ENCODE data around the gene EGFR.

EGFR gene

DNA sequence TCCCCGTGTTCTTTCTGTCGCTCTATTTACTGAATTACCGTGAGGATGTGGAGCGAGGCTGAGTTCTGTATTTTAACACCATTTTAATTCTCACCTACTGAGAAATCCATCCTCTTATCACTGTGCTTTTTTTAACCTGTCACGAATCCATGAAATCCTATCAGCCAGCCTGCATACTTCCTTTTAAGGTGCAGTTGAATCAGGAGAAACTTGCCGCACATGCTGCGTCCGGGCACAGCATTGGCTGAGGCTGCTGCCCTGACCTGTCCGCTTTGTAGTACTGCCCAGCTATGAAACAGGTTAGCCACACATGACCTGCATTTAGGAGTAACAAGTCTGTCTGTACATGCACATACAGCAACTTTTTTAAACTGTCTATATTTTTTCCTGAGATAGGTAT, 82.5 kb downstream of the EGFR start:
- DNase-seq (ENCODE audit: low spot score), result no peak

DNA sequence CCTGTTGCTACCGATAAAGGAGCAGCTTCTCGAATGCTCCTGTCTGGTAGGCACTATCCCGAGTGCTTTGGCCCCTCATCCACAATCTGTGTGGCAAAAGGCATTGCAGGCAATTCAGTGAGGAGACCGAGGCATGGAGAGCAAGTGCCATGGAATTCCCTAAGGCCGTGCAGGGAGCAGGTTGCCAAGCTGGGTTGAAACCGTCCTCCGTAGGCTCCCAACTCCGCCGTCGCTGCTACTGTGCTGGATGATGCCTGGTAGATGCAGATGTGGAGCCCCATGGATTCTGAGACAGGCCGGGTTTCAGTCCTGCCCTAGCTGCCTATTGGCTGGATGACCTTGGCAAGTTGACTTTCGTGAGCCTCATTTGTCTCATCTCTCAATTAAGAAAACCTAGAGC, 85.3 kb downstream of the EGFR start:
- DNase-seq (ENCODE audit: low spot score), result no peak

DNA sequence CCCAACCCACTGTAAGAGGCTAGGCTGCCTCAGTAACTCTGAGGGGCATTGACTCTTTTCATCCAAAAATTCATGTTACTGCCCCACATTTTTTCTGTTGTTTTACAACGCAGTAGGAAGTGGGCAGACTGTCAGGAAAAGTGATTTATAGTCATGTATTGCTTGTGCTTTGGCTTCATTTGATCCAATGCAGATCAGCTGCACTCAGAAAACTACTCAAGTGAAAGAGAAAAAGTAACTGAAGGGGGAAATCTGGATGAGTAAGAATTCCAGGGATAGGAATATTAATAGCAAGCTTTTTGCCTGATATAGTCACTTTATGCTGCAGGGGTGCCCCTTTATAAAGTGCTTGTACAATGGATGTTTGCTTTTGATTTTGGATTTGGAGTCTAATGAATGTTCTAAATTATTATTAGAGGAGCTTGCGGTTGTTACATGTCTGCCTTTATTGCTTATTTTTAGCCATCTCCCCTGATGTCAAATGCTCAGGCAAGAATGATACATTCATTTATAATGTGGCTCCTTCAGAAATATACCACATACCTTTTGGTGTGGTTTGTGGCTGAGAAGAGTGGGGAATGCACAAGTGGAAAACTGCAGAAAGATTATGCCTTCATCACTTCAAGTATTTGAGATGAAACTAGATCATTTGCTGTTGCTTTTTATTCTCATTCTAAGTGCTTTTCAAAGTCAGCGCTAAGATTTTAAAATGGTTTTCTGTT, 86.1 kb downstream of the EGFR start:
- no peak for DNase-seq (ENCODE audit: low spot score)

DNA sequence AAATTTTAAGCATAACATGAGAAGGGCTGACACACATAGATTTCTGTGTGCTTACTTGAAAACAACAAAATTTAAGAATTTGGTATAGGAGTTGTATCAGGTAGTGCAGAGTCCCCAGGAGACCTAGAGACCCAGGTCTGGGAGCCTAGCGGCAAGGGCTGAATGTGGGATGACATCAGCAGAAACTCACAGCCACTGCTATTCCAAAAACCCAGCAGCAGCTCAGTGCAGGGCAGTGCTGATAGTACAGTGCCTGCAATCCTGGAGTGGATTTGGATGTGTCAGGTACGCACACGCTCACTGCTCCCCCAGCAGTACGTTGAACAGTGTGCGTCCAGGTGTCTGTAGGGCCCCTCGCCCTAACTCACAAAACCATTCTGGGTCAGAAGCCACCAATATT, 87.1 kb downstream of the EGFR start:
- DNase-seq (ENCODE audit: low spot score), result no peak

DNA sequence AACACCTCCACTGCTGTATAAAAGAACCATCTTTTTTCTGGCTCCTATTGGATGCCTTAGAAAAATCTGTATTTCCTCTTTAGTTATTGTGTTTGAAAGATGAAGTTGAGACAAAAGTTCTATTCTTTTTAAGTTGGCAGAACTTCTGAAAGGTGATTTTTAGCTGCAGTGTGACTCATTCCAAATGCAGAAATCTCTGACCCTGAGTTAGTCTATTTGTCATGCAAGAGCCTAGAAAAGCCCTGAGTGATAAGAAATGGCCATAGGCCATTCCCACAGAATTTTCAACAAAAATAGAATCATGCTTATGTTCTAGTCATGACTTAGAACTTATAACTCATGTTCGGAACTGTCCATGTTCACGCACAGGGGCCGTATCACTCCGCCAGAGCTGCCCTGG, 89.1 kb downstream of the EGFR start:
- DNase-seq (ENCODE audit: low spot score), result no peak

DNA sequence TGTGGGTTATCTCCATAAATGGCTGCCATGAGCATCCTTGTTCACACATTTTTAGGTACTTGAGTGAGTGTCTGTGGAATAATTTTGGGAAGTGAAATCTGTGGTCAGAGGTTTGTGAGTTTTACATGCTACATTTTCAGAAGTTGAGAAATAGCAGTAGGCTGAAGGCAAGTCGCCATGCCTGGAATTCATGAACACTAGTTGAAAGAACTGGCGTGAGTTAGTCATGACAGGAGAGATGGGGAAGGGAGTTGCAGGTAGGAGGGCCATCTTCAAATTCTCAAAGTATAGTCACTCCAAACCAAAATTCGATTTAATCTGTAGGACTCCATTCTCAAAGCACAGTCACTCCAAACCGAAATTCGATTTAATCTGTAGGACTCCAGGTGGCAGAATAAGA, 89.6 kb downstream of the EGFR start:
- no peak for DNase-seq (ENCODE audit: low spot score)

DNA sequence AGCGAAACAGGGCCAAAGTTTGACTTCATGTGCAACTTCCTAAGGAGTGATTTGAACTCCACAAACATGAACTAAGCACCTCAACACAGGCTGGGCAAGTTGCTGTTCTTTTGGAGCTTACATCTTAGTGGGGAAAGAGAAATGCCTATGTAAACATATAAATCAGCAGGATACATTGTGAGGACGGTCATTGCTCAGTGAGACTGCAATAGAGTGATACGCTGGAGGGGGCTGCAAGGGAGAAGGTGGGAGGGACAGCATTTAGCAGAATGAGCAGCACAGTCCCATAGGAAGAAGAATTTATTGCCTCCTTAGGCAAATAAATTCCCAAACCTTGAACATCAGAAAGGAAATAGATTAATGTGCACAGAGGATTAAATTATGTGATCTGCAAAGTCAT, 90.0 kb downstream of the EGFR start:
- DNase-seq (ENCODE audit: low spot score), result no peak

DNA sequence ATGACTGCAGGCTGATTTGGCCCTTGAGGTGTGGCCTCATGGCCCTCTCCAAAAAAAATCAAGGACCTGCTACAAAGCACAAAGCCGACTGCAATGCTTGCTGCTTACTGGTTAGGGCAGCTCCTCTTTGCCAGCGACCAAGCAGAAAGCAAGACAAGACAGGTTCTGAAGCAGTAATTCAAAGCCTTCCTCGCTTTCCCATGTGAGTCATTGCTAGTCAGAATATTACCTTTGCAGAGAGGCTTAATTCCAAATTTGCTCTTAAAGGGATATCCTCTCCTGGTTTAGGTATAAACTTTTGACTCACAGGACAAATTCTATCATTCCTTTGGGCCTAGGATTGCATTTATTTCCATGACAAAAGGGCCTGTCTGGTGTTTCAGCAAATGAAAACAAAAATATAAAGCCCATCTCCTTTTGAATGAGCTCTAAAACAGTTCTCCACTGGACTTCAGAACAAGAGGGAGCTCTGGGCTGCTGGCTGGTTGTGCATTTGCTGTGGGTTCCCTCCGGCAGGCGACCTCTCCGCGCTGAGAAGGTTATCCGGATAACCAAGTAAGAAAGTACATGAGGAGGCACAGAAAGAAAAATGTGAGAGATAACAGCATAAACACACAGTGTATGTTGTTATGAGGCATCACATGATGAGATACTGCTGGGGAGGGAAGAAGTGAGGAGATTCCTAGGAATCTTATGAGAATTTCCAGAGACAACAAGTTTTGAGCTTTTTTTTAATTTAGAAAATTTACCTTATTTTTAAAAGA, 90.8 kb downstream of the EGFR start:
- no peak for DNase-seq (ENCODE audit: low spot score)

DNA sequence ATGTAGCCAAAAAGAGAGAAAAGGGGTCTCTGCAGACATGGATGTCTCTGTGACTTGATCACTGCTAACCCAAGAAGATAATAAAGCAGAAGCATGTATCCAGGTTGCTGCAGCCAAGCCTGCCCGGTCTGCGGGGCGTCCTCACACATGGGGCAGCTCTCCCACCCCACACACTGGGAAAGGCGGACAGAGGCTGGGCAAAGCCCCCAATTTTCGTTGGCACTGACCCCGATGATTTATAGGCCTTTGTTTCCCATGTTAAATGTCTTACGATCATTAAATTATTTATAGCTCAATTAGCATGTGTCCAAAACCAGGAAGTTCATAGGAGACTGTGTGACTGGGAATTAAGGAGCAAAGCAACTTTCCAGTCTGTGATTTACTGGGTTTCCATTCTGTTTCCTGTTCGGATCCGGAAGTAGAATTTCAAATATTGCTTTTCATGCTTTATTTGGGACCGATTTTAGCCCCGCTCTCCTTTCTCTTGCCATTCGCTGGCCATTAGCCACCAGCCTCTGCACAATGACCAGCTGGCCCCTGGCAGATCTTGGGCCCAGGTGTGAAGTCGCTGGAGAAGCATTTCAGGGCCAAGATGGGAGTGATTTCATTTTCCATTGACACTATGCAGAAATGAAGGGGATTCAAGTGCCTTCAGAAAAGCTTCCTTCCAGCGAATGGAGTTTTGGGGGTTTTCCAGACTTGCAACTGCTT, 91.6 kb downstream of the EGFR start:
- no peak for DNase-seq (ENCODE audit: low spot score)

DNA sequence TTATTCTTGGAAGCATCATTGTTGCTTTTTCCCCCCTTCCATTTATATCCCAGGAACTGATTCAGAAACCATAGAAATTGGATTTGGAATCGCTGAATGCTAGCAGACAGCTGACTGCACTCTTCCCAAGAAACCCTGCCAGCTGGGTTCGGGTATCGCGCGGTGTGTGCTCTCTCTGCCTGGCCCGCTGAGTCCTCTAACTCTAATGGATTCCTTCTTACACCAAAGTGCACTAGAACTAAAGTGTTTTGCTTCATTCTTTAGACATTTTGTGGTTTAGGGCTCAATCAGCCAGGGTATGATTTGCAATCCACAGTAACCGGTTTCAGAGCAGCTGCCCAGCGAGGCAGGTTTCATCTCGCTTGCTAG, 92.2 kb downstream of the EGFR start:
- DNase-seq (ENCODE audit: low spot score), result no peak

DNA sequence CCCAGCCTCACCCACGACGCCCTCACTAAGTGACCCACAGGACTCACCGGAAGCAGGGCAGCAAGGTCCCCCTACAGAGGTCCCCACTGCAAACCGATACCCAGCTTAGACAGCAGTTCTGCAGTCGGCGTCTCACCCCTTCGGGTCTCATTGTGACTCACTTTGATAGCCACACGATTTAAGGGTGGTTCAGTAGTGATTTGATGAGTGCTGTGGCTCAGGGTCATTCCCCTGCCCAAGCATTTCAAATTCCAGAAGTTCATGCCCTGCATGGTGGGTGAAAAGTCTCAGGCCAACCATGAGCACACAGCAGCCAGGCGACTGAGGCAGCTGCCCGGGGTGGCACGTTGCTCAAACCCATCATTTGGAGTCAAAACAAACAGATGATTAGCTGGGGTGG, 93.2 kb downstream of the EGFR start:
- DNase-seq (ENCODE audit: low spot score), result no peak

DNA sequence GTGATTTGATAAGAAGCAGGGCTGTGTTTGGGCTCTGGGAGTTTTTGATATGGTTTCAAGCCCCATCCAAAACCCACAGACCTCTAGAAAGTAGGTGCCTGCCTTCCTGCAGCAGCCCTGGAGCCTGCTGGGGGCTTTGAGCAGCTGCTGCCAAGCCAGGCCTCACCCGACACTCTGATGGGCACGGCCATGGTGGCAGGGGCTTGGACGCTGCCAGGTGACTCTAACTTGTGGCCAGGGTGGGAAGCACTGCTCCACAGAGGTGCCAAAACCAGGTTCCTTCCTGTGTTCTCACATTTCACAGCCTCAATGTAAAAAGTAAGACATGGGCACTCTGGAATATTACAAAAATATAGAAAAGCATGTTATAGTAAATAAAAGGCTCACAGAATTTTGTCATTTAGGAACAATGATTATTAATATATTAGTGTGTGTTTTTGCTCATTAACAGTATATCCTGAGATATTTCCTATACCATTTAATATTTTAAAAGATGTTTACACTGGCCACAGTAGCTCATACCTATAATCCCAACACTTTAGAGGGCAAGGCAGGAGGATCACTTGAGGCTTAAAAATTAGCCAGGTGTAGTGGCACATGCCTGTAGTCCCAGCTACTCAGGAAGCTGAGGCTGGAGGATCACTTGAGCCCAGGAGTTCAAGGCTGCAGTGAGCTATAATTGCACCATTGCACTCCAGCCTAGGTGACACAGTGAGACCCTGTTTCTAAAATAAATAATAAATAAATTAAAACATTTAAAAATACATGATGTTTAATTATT, 95.1 kb downstream of the EGFR start:
- no peak for DNase-seq (ENCODE audit: low spot score)

DNA sequence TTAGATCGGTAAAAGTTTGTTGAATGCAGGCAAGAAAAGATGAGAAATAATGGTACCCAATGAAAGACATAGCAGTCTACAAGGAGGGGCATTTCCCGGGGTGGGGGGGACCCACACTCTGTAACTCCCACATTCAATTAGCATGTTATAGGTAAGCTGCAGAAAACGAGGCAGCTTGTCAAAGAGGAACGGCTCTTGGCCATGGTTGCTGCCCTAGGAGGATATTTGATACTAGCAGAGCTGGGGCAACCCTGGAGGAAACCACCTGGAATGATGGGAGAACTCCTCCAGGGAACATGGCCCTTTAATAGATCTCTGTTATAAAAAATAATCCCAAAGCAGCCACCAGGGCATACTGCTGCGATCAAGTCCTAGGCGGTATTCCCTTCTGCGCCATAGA, 98.5 kb downstream of the EGFR start:
- DNase-seq (ENCODE audit: low spot score), result no peak

DNA sequence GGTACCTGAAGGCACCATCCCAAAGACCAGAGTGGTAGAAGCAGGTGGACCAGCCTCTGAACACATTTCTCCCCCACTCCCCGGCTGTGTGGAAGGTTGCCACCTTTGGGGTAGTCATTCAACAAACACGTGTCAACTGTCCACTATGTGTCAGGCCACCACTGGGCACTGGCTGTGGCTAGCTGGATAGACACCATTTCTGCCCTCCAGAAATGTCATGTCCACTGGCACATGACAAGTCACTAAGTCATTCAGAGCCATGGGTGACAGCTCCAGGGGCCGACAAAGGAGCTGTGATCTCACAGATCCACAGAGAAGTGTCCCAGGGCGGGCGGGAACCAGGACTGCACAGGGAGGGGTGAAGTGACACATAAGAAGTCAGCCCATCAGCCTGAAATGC, 99.6 kb downstream of the EGFR start:
- no peak for DNase-seq (ENCODE audit: low spot score)

DNA sequence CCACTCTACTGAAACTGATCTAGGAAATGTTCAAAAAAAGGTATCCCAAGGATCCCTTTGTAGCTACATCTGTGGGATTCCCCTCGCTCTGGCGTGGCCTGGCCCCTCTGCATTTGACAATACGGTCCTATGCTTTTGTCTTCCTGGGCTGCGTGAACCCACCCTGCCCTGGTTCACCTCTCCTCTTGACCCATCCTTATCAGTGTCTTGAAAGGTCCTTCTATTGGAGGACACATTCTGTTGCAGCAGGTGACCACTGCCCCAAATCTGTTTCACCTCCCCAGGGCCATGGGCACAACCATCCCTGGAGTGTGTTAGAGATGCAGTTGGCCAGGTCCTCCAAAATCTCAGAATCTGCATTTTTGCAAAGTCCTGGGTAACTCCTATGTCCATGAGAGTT, 100.8 kb downstream of the EGFR start:
- DNase-seq (ENCODE audit: low spot score), result no peak

DNA sequence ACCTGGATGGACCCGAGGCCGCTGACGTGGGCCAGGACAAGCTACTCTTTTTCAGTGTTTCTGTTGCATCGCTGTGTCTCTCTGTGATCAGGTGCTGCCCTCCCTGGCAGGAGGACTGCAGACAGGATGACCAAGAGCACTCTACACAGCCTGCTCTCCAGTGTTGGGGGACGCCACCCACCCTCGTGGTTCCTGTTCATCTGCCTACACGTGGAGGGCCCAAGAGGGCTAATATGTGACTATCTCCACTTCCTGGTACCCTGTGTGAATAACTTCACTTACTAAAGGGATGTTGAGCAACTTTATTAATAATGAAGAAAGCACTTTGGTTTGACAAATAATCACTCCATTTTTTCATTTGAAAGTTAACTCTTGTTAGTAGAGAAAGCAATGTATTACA, 101.3 kb downstream of the EGFR start:
- no peak for DNase-seq (ENCODE audit: low spot score)

DNA sequence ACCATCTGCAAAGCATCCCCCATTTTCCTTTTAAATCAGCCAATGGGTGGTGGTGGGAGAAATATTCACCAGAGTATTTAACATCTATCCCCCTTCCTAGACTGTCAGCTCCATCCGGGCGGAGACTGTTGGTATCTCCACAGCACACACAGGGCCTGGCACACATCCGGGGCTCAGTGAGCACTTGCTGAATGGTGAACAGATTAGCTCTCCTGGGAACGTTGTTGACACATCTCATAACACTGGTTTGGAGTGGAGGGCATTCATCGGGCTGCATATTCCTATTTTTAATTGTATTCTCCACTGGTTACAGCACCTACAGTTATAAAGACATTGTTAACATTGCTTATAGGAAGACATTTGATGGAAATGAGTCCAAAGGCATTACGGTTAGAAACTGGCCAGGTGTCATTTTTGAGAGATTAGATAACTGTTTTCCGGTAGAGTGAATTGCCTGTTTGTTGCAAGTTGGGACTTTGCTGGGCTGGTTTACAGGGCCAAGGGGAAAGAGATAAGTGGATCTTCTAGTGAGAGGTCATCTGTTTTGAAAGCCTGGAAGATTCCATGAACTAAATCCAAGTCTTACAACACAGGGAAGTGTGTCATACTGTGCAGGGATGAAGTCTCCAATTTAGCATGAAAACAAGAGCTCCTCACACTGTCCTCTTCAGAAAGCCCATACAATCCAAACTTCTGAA, 101.8 kb downstream of the EGFR start:
- no peak for DNase-seq (ENCODE audit: low spot score)

DNA sequence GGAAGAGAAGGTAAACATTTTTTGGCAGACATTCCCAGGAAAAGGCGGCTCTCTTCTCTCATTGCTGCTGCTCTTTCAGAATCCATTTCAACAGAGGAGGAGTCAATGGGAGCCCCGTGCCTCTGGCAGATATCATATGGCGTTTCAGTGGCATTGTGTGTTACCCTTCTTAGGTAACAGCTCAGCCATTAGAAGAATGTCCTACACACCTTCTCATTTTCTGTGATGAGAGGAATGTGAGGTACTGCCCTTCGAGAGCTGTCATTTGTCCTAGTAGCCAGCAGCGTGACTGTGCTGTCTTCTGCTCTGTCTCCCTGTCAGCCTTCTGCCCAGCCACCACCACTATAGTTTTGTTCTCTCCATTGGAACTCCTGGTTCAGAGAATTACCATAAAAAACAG, 102.4 kb downstream of the EGFR start:
- no peak for DNase-seq (ENCODE audit: low spot score)

DNA sequence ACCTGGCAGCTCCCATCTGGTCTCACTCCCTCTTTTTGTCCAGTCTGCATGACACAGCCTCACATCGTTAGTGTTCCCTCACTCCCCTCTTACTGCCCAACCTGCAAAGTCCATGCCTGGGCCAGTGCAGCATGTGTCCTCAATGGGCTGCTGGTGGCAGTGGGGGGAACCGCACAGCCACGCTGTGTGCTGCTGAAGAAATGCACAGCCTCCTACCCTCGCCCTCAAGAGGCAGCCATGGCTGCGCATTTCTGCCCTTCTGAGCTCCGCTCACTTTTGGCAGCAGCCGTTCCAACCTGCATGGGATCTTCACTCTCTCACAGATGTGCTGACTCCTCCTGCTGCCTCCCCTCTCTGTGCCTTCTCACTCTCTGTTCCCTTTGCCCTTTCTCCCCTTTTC, 103.4 kb downstream of the EGFR start:
- no peak for DNase-seq (ENCODE audit: low spot score)

DNA sequence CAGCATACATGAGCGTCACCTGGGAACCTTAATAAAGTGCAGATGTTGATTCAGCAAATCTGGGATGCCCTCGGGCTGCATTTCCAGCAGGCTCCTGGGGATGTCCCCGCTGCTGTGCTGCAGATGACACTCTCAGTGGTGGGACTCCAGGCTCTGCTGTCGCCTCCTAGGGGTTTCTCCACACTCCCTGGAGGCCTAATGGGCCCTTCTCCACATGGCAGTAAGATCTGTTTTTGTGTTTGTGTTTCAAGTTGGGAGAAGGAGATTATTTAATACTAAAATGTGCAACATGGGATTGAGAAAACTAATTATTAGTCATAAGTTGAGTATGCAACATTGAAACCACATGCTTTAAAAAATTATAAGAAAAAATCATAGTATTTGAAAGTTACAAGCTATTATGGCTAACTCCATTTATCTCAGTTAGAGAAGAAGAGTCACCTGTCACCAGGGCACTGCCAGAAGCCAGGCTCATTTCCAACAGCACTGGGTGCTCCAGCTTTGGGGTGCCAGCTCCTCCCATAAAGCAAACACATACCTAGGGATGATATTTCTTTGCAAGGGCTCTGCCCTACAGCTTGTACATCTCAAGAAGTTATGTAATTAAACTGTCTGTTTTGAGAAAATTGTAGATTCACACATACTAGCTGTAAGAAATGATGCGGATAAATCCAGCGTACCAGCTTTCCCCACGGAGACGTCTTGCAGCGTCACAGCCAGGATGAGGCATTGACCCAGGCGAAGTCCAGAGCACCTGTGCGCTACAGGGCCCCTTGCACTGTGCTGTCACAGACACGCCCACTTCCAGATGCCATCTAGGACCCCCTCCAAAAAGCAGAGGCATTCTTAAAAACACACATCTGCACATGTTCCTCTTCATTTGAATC, 106.4 kb downstream of the EGFR start:
- DNase-seq (ENCODE audit: low spot score), result no peak

DNA sequence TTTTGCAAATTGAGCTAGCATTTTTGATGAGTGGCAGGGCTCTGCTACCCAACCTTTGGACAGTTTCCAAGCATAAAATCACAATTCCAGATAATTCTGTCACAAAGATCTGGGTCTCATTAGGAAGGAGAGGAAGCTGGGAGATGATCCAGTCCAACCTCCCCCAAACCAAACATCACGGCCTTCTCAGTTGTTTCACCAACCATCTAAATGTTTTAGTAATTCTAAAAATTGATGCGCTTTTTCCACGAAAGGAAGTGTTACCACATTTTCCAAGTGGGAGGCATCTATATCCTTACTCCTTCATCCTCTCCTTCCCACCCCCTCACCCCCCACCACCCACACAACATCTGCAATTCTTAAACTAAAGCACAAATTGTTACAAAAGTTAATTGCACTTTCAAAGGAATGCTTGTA, 108.3 kb downstream of the EGFR start:
- DNase-seq (ENCODE audit: low spot score), result no peak

All from pons (tissue), 1 donor.